Activated CD4-positive, alpha-beta T cell treated with anti-CD3 and anti-CD28 coated beads for 36 hours (primary cell): ENCODE measurements around the gene WNT10A. TPM values are rescaled to one million over a fixed set of nuclear protein-coding genes. Genes with fewer than 3 reads are reported as not detected.
"Not testable (repeated sequence)": the region's sequence is repeated elsewhere in the genome, so short reads cannot be mapped to it uniquely, and the experiment has no call there.

Experiments
- ATAC-seq: fragments of 200-7000 bp; cut with Tn5 transposase; one replicate; pipeline ENCODE4 v1.10.0; 2021; ENCODE audit warnings: mild to moderate bottlenecking, moderate library complexity
- CTCF ChIA-PET: fragments of 350-600 bp; sonication (Branson Sonifier 250); formaldehyde crosslinking; loops from one replicate; lab custom pipeline; 2021; ENCODE audit warnings: antibody characterized with exemption; lab: Charles Lee
- POLR2A ChIA-PET: fragments of 350-600 bp; sonication (Branson Sonifier 250); formaldehyde crosslinking; loops from one replicate; lab custom pipeline; 2021; ENCODE audit warnings: antibody characterized with exemption, inconsistent platforms; lab: Charles Lee
- DNase-seq: peaks from one replicate; pipeline ENCODE4 v3.0.0-alpha.2; 2020
- H3K27ac Mint-ChIP-seq: one replicate; pipeline ENCODE4 v1.8.0; 2021; ENCODE audit warnings: mixed read lengths
- H3K27me3 Mint-ChIP-seq: one replicate; pipeline ENCODE4 v1.8.0; 2021; ENCODE audit warnings: mixed read lengths
- H3K36me3 Mint-ChIP-seq: one replicate; pipeline ENCODE4 v1.8.0; 2021; ENCODE audit warnings: low read depth, mixed read lengths
- H3K4me1 Mint-ChIP-seq: one replicate; pipeline ENCODE4 v1.8.0; 2021; ENCODE audit warnings: mixed read lengths
- H3K4me3 Mint-ChIP-seq: one replicate; pipeline ENCODE4 v1.8.0; 2021; ENCODE audit warnings: mild to moderate bottlenecking, moderate library complexity, mixed read lengths
- H3K9me3 Mint-ChIP-seq: one replicate; pipeline ENCODE4 v1.8.0; 2021; ENCODE audit warnings: low read depth, mixed read lengths
- intact Hi-C, 2 experiments: fragments of 100-400 bp; cut with DNase I in 1 of 2; cut with micrococcal nuclease in 1 of 2; formaldehyde crosslinking; loops; one replicate each; pipeline versions ENCODE4 v1.14.2 to v1.15.1; 2022 to 2024; cut with DNase I, micrococcal nuclease
- total RNA-seq, 2 experiments: library from RNA; stranded (reverse); gene quantifications; one replicate each; pipeline ENCODE4 v1.2.3, GENCODE V29; 2021

WNT10A gene
- total RNA-seq, 2 experiments from 2014 or later = 5.4 to 6.0 TPM

- H3K4me1 Mint-ChIP-seq = peaks cover 8% of the 10 kb centered on the region
- no peaks in the 10 kb centered on the region for H3K36me3 Mint-ChIP-seq
- H3K4me3 Mint-ChIP-seq = no peak overlapping the region
- ATAC-seq (no peak), DNase-seq (no peak)
- peaks cover 41% of the 10 kb centered on the region for H3K27me3 Mint-ChIP-seq
- no peaks in the 10 kb centered on the region for H3K9me3 Mint-ChIP-seq
- no peak overlapping the region for H3K27ac Mint-ChIP-seq
- CTCF ChIA-PET = interaction anchor here (0.8 to 3.8 kb wide), 2 partner anchors 27 to 49 kb away, joined by 3 to 48 read pairs; no protein-coding TSS in a partner anchor
- POLR2A ChIA-PET = no interaction called here
- intact Hi-C loops = loop anchor here in 1 of 2 experiments (5.0 kb wide), 1 partner anchor 53 kb away; the partner anchor contains the start of gene CDK5R2
Measured at GRCh38 chr2:218904176-218904575, 23.5 kb downstream of the WNT10A start.

- ATAC-seq (peak; percentile 98), DNase-seq (peak; percentile 97)
- CTCF ChIA-PET = interaction anchor here (0.8 to 3.8 kb wide), 8 partner anchors 10 to 456 kb away, joined by 3 to 54 read pairs (median 4); partner anchors contain the start of gene CDK5R2
- intact Hi-C loops = loop anchor here (1.0 kb wide), 10 partner anchors 11 to 513 kb away; partner anchors contain the start of genes CDK5R2 (in 1 of the 2), CNOT9 (in 1 of the 2), DNAJB2 (in 1 of the 2) and USP37 (in 1 of the 2)
- peaks cover 16% of the 10 kb centered on the region for H3K27me3 Mint-ChIP-seq
- H3K36me3 Mint-ChIP-seq = no peaks in the 10 kb centered on the region
- H3K9me3 Mint-ChIP-seq = no peaks in the 10 kb centered on the region
- H3K27ac Mint-ChIP-seq = peak overlapping the region; percentile 83
- POLR2A ChIA-PET = interaction anchor here (0.7 to 1.0 kb wide), 2 partner anchors 24 to 50 kb away, joined by 3 read pairs; partner anchors contain the start of gene CDK5R2
- H3K4me3 Mint-ChIP-seq = peak overlapping the region; percentile 85
- H3K4me1 Mint-ChIP-seq = peaks cover 13% of the 10 kb centered on the region
Measured at GRCh38 chr2:218908721-218909619, 28.3 kb downstream of the WNT10A start.

- Mint-ChIP-seq H3K9me3 (no peaks in the 10 kb centered on the region), H3K36me3 (no peaks in the 10 kb centered on the region), H3K4me1 (peaks cover 11% of the 10 kb centered on the region), H3K4me3 (no peak overlapping the region), H3K27ac (no peak overlapping the region), H3K27me3 (peaks cover 11% of the 10 kb centered on the region)
- ATAC-seq = no peak
- intact Hi-C loops = no loop called here
- POLR2A ChIA-PET = no interaction called here
- no peak for DNase-seq
- CTCF ChIA-PET = interaction anchor here (0.6 to 3.8 kb wide), 7 partner anchors 12 to 263 kb away, joined by 3 to 54 read pairs (median 6); no protein-coding TSS in a partner anchor
Measured at GRCh38 chr2:218910741-218911140, 30.1 kb downstream of the WNT10A start.

- Mint-ChIP-seq H3K4me3 (no peak overlapping the region), H3K27me3 (peaks cover 30% of the 10 kb centered on the region), H3K4me1 (no peaks in the 10 kb centered on the region), H3K9me3 (no peaks in the 10 kb centered on the region), H3K36me3 (no peaks in the 10 kb centered on the region), H3K27ac (no peak overlapping the region)
- ATAC-seq (no peak), DNase-seq (no peak)
- CTCF ChIA-PET = interaction anchor here (0.8 to 0.9 kb wide), 2 partner anchors 68 to 193 kb away, joined by 3 to 4 read pairs; no protein-coding TSS in a partner anchor
- POLR2A ChIA-PET = no interaction called here
- intact Hi-C loops = no loop called here
Measured at GRCh38 chr2:218920504-218920903, 39.9 kb downstream of the WNT10A start.

- Mint-ChIP-seq H3K9me3 (no peaks in the 10 kb centered on the region), H3K27me3 (peaks cover 35% of the 10 kb centered on the region), H3K4me1 (no peaks in the 10 kb centered on the region), H3K4me3 (no peak overlapping the region), H3K36me3 (no peaks in the 10 kb centered on the region), H3K27ac (no peak overlapping the region)
- no peak for ATAC-seq
- intact Hi-C loops = no loop called here
- ChIA-PET CTCF (interaction anchor here (0.6 kb wide), 1 partner anchor 69 kb away, joined by 3 read pairs; no protein-coding TSS in a partner anchor), POLR2A (no interaction called here)
- DNase-seq = no peak
Measured at GRCh38 chr2:218924757-218925156, 44.1 kb downstream of the WNT10A start.

- CTCF ChIA-PET = no interaction called here
- POLR2A ChIA-PET = no interaction called here
- DNase-seq (no peak), ATAC-seq (no peak)
- H3K9me3 Mint-ChIP-seq = no peaks in the 10 kb centered on the region
- H3K36me3 Mint-ChIP-seq = no peaks in the 10 kb centered on the region
- intact Hi-C loops = no loop called here
- H3K27me3 Mint-ChIP-seq = peaks cover 30% of the 10 kb centered on the region
- no peak overlapping the region for H3K27ac Mint-ChIP-seq
- no peak overlapping the region for H3K4me3 Mint-ChIP-seq
- no peaks in the 10 kb centered on the region for H3K4me1 Mint-ChIP-seq
Measured at GRCh38 chr2:218925434-218925833, 44.8 kb downstream of the WNT10A start.

- CTCF ChIA-PET = no interaction called here
- POLR2A ChIA-PET = no interaction called here
- ATAC-seq (no peak), DNase-seq (no peak)
- Mint-ChIP-seq H3K27ac (no peak overlapping the region), H3K4me3 (no peak overlapping the region), H3K4me1 (no peaks in the 10 kb centered on the region), H3K27me3 (peaks cover 21% of the 10 kb centered on the region), H3K9me3 (no peaks in the 10 kb centered on the region), H3K36me3 (no peaks in the 10 kb centered on the region)
- intact Hi-C loops = no loop called here
Measured at GRCh38 chr2:218927422-218927821, 46.8 kb downstream of the WNT10A start.

GRCh38 chr2:218927876-218928275 is 47.2 kb downstream of the WNT10A start:
- CTCF ChIA-PET = interaction anchor here (0.5 kb wide), 1 partner anchor 77 kb away, joined by 4 read pairs; no protein-coding TSS in a partner anchor

GRCh38 chr2:218930488-218930887 is 49.8 kb downstream of the WNT10A start:
- CTCF ChIA-PET, DNase-seq, H3K9me3 Mint-ChIP-seq, H3K27me3 Mint-ChIP-seq, H3K4me3 Mint-ChIP-seq, intact Hi-C loops, H3K36me3 Mint-ChIP-seq, ATAC-seq, H3K4me1 Mint-ChIP-seq, POLR2A ChIA-PET, H3K27ac Mint-ChIP-seq: not testable (repeated sequence)

More at GRCh38 chr2:218927876-218928275, 47.2 kb downstream of the WNT10A start:
- DNase-seq = no peak
- POLR2A ChIA-PET = no interaction called here
- ATAC-seq = no peak
- H3K4me3 Mint-ChIP-seq = no peak overlapping the region
- H3K27me3 Mint-ChIP-seq = peaks cover 17% of the 10 kb centered on the region
- H3K4me1 Mint-ChIP-seq = no peaks in the 10 kb centered on the region
- no peaks in the 10 kb centered on the region for H3K9me3 Mint-ChIP-seq
- intact Hi-C loops = no loop called here
- H3K27ac Mint-ChIP-seq = no peak overlapping the region
- H3K36me3 Mint-ChIP-seq = no peaks in the 10 kb centered on the region

GRCh38 chr2:218931751-218932150 is 51.1 kb downstream of the WNT10A start:
- POLR2A ChIA-PET, H3K9me3 Mint-ChIP-seq, CTCF ChIA-PET, H3K4me1 Mint-ChIP-seq, H3K36me3 Mint-ChIP-seq, intact Hi-C loops, H3K4me3 Mint-ChIP-seq, DNase-seq, H3K27me3 Mint-ChIP-seq, ATAC-seq, H3K27ac Mint-ChIP-seq: not testable (repeated sequence)
